Activated T-cell treated with anti-CD3 and anti-CD28 coated beads, Interleukin-2, amount 50 U/mL, for 72 hours (primary cell): ENCODE data around the gene CACNA1C. TPM values are rescaled to one million over a fixed set of nuclear protein-coding genes. Genes with fewer than 3 reads are reported as not detected.

ENCODE experiments used
- ATAC-seq, 2 donors: fragments of 150-1000 bp; cut with Tn5 transposase; replicated peaks in 1 of 2; 2 replicates each; pipeline ENCODE4 v1.10.0; 2021; ENCODE audit warnings: moderate library complexity in 2 of 2, mild to moderate bottlenecking in 1 of 2
- DNase-seq, 2 donors: peaks; one replicate each; pipeline ENCODE4 v3.0.0; 2021 to 2022; ENCODE audit warnings: mixed read lengths in 1 of 2
- H3K27ac Mint-ChIP-seq: one replicate; pipeline ENCODE4 v1.8.0; 2022; ENCODE audit warnings: mild to moderate bottlenecking, moderate library complexity, mixed read lengths
- H3K27me3 Mint-ChIP-seq: one replicate; pipeline ENCODE4 v1.8.0; 2022; ENCODE audit warnings: low read depth, mixed read lengths
- H3K36me3 Mint-ChIP-seq, 2 donors: one replicate each; pipeline ENCODE4 v1.8.0; 2022; ENCODE audit warnings: mixed read lengths in 2 of 2, mild to moderate bottlenecking in 1 of 2; ENCODE audit not compliant: insufficient read depth in 2 of 2
- H3K4me1 Mint-ChIP-seq: one replicate; pipeline ENCODE4 v1.8.0; 2022; ENCODE audit warnings: low read depth, mixed read lengths
- H3K4me3 Mint-ChIP-seq, 2 donors: one replicate each; pipeline ENCODE4 v1.8.0; 2022; ENCODE audit warnings: mild to moderate bottlenecking in 2 of 2, mixed read lengths in 2 of 2, moderate library complexity in 2 of 2
- H3K9me3 Mint-ChIP-seq, 2 donors: one replicate each; pipeline ENCODE4 v1.8.0; 2022; ENCODE audit warnings: mixed read lengths in 2 of 2
- total RNA-seq, 2 donors: library from RNA; stranded (reverse); gene quantifications; one replicate each; pipeline ENCODE4 v1.2.3, GENCODE V29; 2022

CACNA1C gene
- total RNA-seq, 2 donors from 2014 or later, result 0.14 to 0.21 TPM

GRCh38 chr12:2306735-2307134 lies 253.9 kb downstream of the CACNA1C start:
- H3K36me3 Mint-ChIP-seq, result no peaks in the 10 kb centered on the region
- no peak for DNase-seq
- no peak for ATAC-seq
- no peak overlapping the region for H3K27ac Mint-ChIP-seq
- H3K4me1 Mint-ChIP-seq, result no peaks in the 10 kb centered on the region
- H3K4me3 Mint-ChIP-seq, result no peak overlapping the region
- H3K27me3 Mint-ChIP-seq, result no peaks in the 10 kb centered on the region
- no peaks in the 10 kb centered on the region for H3K9me3 Mint-ChIP-seq

- no peaks in the 10 kb centered on the region for H3K4me1 Mint-ChIP-seq
- no peaks in the 10 kb centered on the region for H3K36me3 Mint-ChIP-seq
- no peak overlapping the region for H3K27ac Mint-ChIP-seq
- DNase-seq (no peak), ATAC-seq (no peak)
- H3K27me3 Mint-ChIP-seq, result no peaks in the 10 kb centered on the region
- no peaks in the 10 kb centered on the region for H3K9me3 Mint-ChIP-seq
- no peak overlapping the region for H3K4me3 Mint-ChIP-seq
Observed at GRCh38 chr12:2307550-2307949, 254.8 kb downstream of the CACNA1C start.

GRCh38 chr12:2309647-2310046 lies 256.9 kb downstream of the CACNA1C start:
- Mint-ChIP-seq H3K36me3 (no peaks in the 10 kb centered on the region), H3K9me3 (no peaks in the 10 kb centered on the region), H3K4me1 (no peaks in the 10 kb centered on the region), H3K27me3 (no peaks in the 10 kb centered on the region), H3K27ac (no peak overlapping the region), H3K4me3 (no peak overlapping the region)
- DNase-seq, result no peak
- ATAC-seq, result no peak

DNA sequence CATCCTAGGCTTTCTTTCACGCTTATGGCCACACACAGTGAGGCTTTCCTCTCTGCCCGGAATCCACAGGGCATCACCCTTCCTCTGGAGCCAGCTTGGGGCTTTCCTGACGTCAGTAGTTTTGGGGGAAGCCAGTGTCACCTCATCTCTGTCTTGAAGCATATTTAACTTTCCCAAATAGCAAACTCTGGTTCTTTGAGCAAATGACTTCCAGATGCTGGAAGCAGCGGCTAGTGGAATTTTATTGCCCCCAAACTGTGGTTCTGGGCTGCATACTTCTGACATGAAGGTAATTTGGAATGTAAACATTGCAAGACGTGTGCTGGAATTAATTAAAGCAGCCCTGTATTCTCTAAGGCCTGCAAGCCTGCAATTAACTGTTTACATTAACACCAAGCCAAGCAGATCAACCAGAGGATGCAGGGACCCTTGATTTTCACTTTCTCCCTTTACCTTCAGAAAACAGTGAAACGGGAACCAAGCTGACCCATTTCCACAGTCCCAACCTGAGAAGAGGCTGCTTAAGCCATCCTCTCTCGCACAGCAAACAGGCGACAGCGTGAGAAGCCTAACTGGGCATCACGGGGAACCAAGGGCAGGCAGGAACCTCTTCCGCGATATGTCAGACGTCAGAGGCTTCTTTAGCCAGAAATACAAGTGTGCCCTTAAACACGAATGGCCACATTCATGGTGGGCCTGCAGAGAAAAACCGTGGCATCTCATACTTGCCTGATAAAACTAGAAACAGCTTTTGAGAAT lies 258.4 kb downstream of the CACNA1C start:
- no peaks in the 10 kb centered on the region for H3K4me1 Mint-ChIP-seq
- ATAC-seq, result no peak
- H3K27me3 Mint-ChIP-seq, result no peaks in the 10 kb centered on the region
- no peaks in the 10 kb centered on the region for H3K36me3 Mint-ChIP-seq
- no peak overlapping the region for H3K27ac Mint-ChIP-seq
- no peak for DNase-seq
- no peak overlapping the region for H3K4me3 Mint-ChIP-seq
- H3K9me3 Mint-ChIP-seq, result no peaks in the 10 kb centered on the region

GRCh38 chr12:2312175-2312574 lies 259.4 kb downstream of the CACNA1C start:
- DNase-seq (no peak), ATAC-seq (no peak)
- no peak overlapping the region for H3K27ac Mint-ChIP-seq
- no peaks in the 10 kb centered on the region for H3K36me3 Mint-ChIP-seq
- H3K4me1 Mint-ChIP-seq, result no peaks in the 10 kb centered on the region
- H3K27me3 Mint-ChIP-seq, result no peaks in the 10 kb centered on the region
- H3K4me3 Mint-ChIP-seq, result no peak overlapping the region
- no peaks in the 10 kb centered on the region for H3K9me3 Mint-ChIP-seq

DNA sequence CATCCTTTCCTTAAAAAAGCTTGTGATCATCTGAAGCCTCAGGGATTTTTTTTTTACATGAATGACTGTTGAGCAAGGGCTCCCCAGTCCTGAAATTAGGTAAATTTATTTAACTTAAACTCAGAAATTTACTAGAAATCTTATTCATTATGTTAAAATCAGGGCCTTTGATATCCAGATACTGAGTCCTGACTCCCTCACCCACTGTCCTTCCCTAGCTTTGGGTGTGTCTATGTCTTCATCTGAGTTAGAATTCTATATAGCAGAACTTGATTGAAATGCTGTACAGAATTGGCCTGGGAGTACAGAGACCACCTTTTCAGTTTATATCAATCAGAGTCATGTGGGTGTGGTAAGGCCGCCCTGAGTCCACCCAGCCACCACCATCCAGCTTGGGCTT lies 260.0 kb downstream of the CACNA1C start:
- H3K27ac Mint-ChIP-seq, result no peak overlapping the region
- no peaks in the 10 kb centered on the region for H3K27me3 Mint-ChIP-seq
- no peaks in the 10 kb centered on the region for H3K36me3 Mint-ChIP-seq
- no peak overlapping the region for H3K4me3 Mint-ChIP-seq
- no peak for DNase-seq
- no peaks in the 10 kb centered on the region for H3K4me1 Mint-ChIP-seq
- H3K9me3 Mint-ChIP-seq, result no peaks in the 10 kb centered on the region
- no peak for ATAC-seq

DNA sequence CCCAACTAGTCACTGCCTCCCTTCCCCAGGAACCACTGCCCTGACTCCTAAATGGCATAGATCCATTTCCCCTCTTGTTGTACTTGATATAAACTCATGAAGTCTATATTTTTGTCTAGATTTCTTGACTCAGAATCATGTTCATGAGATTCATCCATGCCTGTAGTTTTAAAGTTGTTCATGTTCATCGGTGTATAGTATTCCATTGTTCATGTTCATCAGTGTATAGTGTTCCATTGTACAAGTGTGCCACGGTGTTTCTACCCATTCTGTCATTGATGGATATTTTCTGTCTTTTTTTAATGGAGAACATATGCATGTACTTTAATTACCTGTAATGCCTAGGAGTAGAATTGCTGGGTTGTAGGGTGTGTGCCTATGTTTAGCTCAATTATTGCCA lies 261.7 kb downstream of the CACNA1C start:
- Mint-ChIP-seq H3K4me1 (no peaks in the 10 kb centered on the region), H3K9me3 (no peaks in the 10 kb centered on the region), H3K27me3 (no peaks in the 10 kb centered on the region)

GRCh38 chr12:2317772-2318171 lies 265.0 kb downstream of the CACNA1C start:
- DNase-seq, result no peak
- Mint-ChIP-seq H3K27ac (no peak overlapping the region), H3K9me3 (no peaks in the 10 kb centered on the region), H3K4me1 (no peaks in the 10 kb centered on the region), H3K4me3 (no peak overlapping the region), H3K36me3 (no peaks in the 10 kb centered on the region), H3K27me3 (peaks cover 4% of the 10 kb centered on the region)
- no peak for ATAC-seq

More for the DNA sequence above, 261.7 kb downstream of the CACNA1C start:
- H3K36me3 Mint-ChIP-seq, result no peaks in the 10 kb centered on the region
- H3K4me3 Mint-ChIP-seq, result no peak overlapping the region
- DNase-seq (no peak), ATAC-seq (no peak)
- no peak overlapping the region for H3K27ac Mint-ChIP-seq

GRCh38 chr12:2318286-2318685 lies 265.5 kb downstream of the CACNA1C start:
- H3K4me1 Mint-ChIP-seq, result no peaks in the 10 kb centered on the region
- no peak overlapping the region for H3K27ac Mint-ChIP-seq

GRCh38 chr12:2319136-2319535 lies 266.3 kb downstream of the CACNA1C start:
- DNase-seq (no peak), ATAC-seq (no peak)
- H3K36me3 Mint-ChIP-seq, result no peaks in the 10 kb centered on the region
- no peaks in the 10 kb centered on the region for H3K9me3 Mint-ChIP-seq
- no peak overlapping the region for H3K27ac Mint-ChIP-seq
- H3K27me3 Mint-ChIP-seq, result peaks cover 11% of the 10 kb centered on the region
- H3K4me1 Mint-ChIP-seq, result no peaks in the 10 kb centered on the region
- H3K4me3 Mint-ChIP-seq, result no peak overlapping the region

More at GRCh38 chr12:2318286-2318685, 265.5 kb downstream of the CACNA1C start:
- H3K36me3 Mint-ChIP-seq, result no peaks in the 10 kb centered on the region
- ATAC-seq (no peak), DNase-seq (no peak)
- no peaks in the 10 kb centered on the region for H3K9me3 Mint-ChIP-seq
- H3K4me3 Mint-ChIP-seq, result no peak overlapping the region
- H3K27me3 Mint-ChIP-seq, result peaks cover 9% of the 10 kb centered on the region

- H3K36me3 Mint-ChIP-seq, result no peaks in the 10 kb centered on the region
Observed at GRCh38 chr12:2319737-2320506, 267.1 kb downstream of the CACNA1C start.

GRCh38 chr12:2320841-2321240 lies 268.1 kb downstream of the CACNA1C start:
- Mint-ChIP-seq H3K36me3 (no peaks in the 10 kb centered on the region), H3K4me1 (no peaks in the 10 kb centered on the region), H3K9me3 (no peaks in the 10 kb centered on the region), H3K27ac (no peak overlapping the region), H3K27me3 (peaks cover 14% of the 10 kb centered on the region), H3K4me3 (no peak overlapping the region)
- DNase-seq (no peak), ATAC-seq (no peak)

More at GRCh38 chr12:2319737-2320506, 267.1 kb downstream of the CACNA1C start:
- no peak for DNase-seq
- H3K4me1 Mint-ChIP-seq, result no peaks in the 10 kb centered on the region
- H3K27me3 Mint-ChIP-seq, result peaks cover 11% of the 10 kb centered on the region
- H3K9me3 Mint-ChIP-seq, result no peaks in the 10 kb centered on the region
- no peak for ATAC-seq
- no peak overlapping the region for H3K4me3 Mint-ChIP-seq
- H3K27ac Mint-ChIP-seq, result no peak overlapping the region

GRCh38 chr12:2322554-2323120 lies 269.9 kb downstream of the CACNA1C start:
- Mint-ChIP-seq H3K4me1 (no peaks in the 10 kb centered on the region), H3K4me3 (no peak overlapping the region), H3K27me3 (peaks cover 17% of the 10 kb centered on the region), H3K36me3 (no peaks in the 10 kb centered on the region), H3K27ac (no peak overlapping the region), H3K9me3 (no peaks in the 10 kb centered on the region)
- no peak for DNase-seq
- ATAC-seq, result no peak
